Retinal pigment epithelial cell (primary cell): ENCODE results near the gene TMEM255B.
"Not testable (repeated sequence)": the region's sequence is repeated elsewhere in the genome, so short reads cannot be mapped to it uniquely, and the experiment has no call there.

Experiments
- DNase-seq: peaks from one replicate; pipeline ENCODE4 v3.0.0-alpha.2; 2010; ENCODE audit warnings: low read depth
- H3K4me3 ChIP-seq: 2 replicates; pipeline ENCODE4 v1.5.1; 2011; ENCODE audit warnings: mild to moderate bottlenecking, low read length, control low read depth, moderate library complexity
- TF ChIP-seq, protein P1 (sequence below): conservative IDR thresholded peaks from 2 replicates; pipeline ENCODE4 v1.5.1; 2011; ENCODE audit warnings: low read depth, low read length, control low read depth, inconsistent platforms

Gene TMEM255B

DNA sequence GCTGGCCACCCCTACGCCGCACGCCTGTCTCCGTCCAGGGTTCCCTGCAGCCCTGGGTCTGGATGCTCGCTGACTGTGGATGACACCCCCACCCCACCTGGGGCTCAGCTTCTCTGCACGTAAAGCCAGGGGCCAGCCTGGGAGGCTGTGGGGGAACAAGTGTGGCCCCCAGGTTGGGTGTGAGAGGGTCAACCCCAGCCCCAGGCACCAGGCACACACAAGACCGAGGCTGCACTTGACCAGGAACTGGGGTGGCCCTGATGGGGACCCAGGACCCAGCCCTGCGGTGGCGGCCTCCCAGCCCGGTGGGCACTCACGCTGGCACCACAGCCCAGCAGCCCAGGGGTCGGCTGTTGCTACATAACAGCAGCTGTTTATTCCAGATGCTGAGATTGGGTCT is 63.2 kb downstream of the TMEM255B start:
- TF ChIP-seq, protein P1, sequence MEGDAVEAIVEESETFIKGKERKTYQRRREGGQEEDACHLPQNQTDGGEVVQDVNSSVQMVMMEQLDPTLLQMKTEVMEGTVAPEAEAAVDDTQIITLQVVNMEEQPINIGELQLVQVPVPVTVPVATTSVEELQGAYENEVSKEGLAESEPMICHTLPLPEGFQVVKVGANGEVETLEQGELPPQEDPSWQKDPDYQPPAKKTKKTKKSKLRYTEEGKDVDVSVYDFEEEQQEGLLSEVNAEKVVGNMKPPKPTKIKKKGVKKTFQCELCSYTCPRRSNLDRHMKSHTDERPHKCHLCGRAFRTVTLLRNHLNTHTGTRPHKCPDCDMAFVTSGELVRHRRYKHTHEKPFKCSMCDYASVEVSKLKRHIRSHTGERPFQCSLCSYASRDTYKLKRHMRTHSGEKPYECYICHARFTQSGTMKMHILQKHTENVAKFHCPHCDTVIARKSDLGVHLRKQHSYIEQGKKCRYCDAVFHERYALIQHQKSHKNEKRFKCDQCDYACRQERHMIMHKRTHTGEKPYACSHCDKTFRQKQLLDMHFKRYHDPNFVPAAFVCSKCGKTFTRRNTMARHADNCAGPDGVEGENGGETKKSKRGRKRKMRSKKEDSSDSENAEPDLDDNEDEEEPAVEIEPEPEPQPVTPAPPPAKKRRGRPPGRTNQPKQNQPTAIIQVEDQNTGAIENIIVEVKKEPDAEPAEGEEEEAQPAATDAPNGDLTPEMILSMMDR = no peak
- DNase-seq = no peak
- H3K4me3 ChIP-seq = no peak overlapping the region

DNA sequence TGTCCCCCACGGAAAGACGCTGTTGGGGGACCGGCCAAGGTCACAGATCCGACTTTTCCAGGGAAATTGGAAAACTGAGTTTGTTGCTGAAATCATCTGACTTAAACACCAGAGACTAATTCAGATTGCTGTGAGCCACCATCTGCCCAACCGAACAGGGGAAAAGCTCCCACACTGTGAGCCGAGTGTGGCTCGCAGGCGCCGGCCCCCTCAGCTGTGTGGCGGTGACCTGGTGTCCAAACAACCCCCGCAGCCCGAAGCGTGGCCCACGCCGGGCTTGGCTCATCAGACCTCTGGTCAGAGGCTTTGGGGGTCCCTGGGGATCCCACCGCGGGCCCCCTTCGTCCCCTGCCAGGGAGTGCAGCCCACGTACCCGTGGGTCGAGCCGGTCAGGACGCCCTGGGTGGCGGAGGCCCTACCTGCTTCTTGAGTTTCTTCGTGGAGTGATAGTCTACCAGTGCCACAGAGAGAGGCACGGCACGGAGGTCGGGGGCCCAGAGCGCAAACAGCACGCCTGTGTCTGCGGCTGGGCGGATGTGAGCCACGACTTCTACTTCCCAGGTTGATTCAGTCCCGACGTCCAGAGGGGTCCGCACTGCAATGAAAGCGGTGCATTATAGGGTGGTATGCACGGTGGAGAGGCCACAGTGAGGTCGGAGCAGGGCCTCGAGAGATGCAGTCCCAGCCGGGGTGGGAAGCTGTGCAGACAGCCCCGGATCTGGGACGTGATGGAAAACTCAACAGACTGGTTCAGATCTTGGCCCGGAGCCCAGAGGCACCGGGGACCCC is 64.1 kb downstream of the TMEM255B start:
- TF ChIP-seq, protein P1 = no peak
- DNase-seq = no peak
- H3K4me3 ChIP-seq = no peak overlapping the region

DNA sequence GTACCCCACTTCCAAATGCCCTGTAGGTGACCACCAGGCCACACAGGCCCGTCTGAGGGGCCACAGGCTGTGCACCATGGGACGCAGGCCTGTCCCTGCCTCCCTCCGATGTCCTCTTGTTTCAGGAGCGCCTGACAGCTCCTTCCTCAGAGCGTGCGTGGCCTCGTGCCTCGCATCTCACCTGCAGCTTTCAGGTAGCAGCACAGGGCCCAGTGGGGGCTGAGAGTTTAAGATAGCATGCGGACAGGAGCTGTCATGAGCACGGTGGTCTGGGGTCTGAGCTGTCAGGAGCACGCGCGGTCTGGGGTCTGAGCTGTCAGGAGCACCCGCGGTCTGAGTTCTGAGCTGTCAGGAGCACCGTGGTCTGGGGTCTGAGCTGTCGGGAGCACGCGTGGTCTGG is 64.7 kb downstream of the TMEM255B start:
- TF ChIP-seq, protein P1 = no peak
- DNase-seq = no peak
- no peak overlapping the region for H3K4me3 ChIP-seq

- TF ChIP-seq, protein P1 = no peak
- no peak for DNase-seq
- no peak overlapping the region for H3K4me3 ChIP-seq
These were observed 66.8 kb downstream of the TMEM255B start for GRCh38 chr13:113825841-113826240.

GRCh38 chr13:113826446-113826845 is 67.4 kb downstream of the TMEM255B start:
- DNase-seq, H3K4me3 ChIP-seq: not testable (repeated sequence)

DNA sequence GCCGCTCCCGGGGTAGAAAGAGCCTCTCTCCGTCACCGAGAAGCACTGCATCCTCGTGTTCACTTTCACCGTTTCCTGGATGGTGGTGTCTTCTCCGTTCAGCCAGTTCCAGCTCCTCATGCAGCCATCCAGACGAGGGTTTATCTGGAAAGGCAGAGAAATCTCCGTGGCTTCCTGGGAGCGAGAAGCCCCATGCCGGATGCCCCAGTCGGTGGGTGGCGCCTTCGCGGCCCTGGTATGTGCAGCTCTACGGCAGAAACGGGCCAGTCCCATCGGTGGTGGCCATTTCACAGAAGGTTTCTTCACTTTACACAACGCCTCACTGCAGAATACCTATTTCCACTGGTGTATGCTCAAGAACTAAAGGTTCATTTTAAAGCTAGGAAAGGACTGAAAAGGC is 68.0 kb downstream of the TMEM255B start:
- DNase-seq = no peak
- no peak overlapping the region for H3K4me3 ChIP-seq
- TF ChIP-seq, protein P1 = no peak

DNA sequence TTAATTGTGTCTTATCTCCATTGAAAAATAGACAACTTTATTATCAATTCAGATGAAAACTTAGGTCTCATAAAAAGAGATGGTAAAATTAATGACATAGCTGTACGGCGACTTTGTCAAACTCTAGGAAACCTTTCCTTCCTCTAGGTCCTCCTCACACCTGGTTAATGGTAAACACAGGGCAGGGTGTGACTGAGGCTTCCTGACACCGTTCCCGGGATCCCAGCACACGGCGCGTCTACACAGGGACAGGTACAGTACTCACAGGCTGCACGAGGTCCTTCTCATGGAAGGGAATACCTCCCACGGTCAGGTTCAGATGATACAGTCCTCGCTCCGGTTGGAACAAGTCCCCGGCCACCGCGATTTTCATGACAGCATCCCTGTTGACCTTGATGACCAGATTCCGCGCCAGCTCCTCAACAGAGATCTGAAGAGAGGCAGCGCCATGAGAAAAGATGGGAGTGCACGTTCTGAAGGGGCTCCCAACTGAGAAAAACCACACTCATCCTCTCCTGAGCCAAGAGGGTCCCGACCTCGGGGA is 69.3 kb downstream of the TMEM255B start:
- TF ChIP-seq, protein P1 = no peak
- DNase-seq = no peak
- H3K4me3 ChIP-seq = no peak overlapping the region

DNA sequence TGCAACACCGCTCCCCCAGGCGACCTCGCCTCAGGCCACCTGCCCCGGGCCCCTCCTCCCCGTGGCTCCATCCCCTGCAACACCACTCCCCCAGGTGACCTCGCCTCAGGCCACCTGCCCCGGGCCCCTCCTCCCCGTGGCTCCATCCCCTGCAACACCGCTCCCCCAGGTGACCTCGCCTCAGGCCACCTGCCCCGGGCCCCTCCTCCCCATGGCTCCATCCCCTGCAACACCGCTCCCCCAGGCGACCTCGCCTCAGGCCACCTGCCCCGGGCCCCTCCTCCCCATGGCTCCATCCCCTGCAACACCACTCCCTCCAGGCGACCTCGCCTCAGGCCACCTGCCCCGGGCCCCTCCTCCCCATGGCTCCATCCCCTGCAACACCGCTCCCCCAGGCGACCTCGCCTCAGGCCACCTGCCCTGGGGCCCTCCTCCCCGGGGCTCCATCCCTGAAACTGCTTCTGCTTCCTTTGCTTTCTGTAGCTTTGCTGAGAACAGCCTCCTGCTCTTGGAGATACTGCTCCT is 71.5 kb downstream of the TMEM255B start:
- not testable (repeated sequence) for H3K4me3 ChIP-seq, DNase-seq
